Neural crest cell (in vitro differentiated cells): Measurements from ENCODE around the gene TTC34. TPM values are rescaled to one million over a fixed set of nuclear protein-coding genes. Genes with fewer than 3 reads are reported as not detected.

Experiments used
- DNase-seq: peaks from one replicate; pipeline ENCODE4 v3.0.0; 2021; ENCODE audit warnings: low read depth, mixed read lengths, low spot score
- H3K27ac Mint-ChIP-seq: one replicate; pipeline ENCODE4 v1.8.0; 2021; ENCODE audit warnings: mild to moderate bottlenecking, mixed read lengths; ENCODE audit not compliant: unreplicated experiment
- H3K27me3 Mint-ChIP-seq: 2 replicates; pipeline ENCODE4 v1.8.0; 2021; ENCODE audit warnings: low read depth, mild to moderate bottlenecking, mixed read lengths
- H3K36me3 Mint-ChIP-seq: 2 replicates; pipeline ENCODE4 v1.8.0; 2021; ENCODE audit warnings: low read depth, mild to moderate bottlenecking, mixed read lengths
- H3K4me1 Mint-ChIP-seq: 2 replicates; pipeline ENCODE4 v1.8.0; 2021; ENCODE audit warnings: mixed read lengths
- H3K4me3 Mint-ChIP-seq: one replicate; pipeline ENCODE4 v1.8.0; 2021; ENCODE audit warnings: mild to moderate bottlenecking, mixed read lengths
- H3K9me3 Mint-ChIP-seq: 2 replicates; pipeline ENCODE4 v1.8.0; 2021; ENCODE audit warnings: mixed read lengths
- CTCF ChIP-seq: fragments of 200-600 bp; sonication (generic); conservative IDR thresholded peaks from 2 replicates; pipeline ENCODE4 v1.5.0; 2021; ENCODE audit warnings: antibody characterized with exemption, mild to moderate bottlenecking
- total RNA-seq: library from RNA; stranded (reverse); gene quantifications from 2 replicates; pipeline ENCODE4 v1.2.1, GENCODE V29; 2021

TTC34 gene
- total RNA-seq, 1 donor from 2014 or later = 2.7 TPM

- Mint-ChIP-seq H3K27me3 (no peaks in the 10 kb centered on the region), H3K36me3 (no peaks in the 10 kb centered on the region), H3K9me3 (peaks cover 2% of the 10 kb centered on the region)
Measured at GRCh38 chr1:2810281-2810680, 8.8 kb upstream of the TTC34 start.

GRCh38 chr1:2809656-2810055 is 8.2 kb upstream of the TTC34 start:
- no peaks in the 10 kb centered on the region for H3K36me3 Mint-ChIP-seq
- no peak for DNase-seq
- H3K9me3 Mint-ChIP-seq = peaks cover 2% of the 10 kb centered on the region
- no peak for TF ChIP-seq CTCF
- no peak overlapping the region for H3K4me3 Mint-ChIP-seq
- H3K4me1 Mint-ChIP-seq = no peaks in the 10 kb centered on the region
- no peak overlapping the region for H3K27ac Mint-ChIP-seq
- H3K27me3 Mint-ChIP-seq = no peaks in the 10 kb centered on the region

More at GRCh38 chr1:2810281-2810680, 8.8 kb upstream of the TTC34 start:
- DNase-seq = no peak
- Mint-ChIP-seq H3K4me3 (no peak overlapping the region), H3K27ac (no peak overlapping the region), H3K4me1 (no peaks in the 10 kb centered on the region)
- no peak for TF ChIP-seq CTCF

DNA sequence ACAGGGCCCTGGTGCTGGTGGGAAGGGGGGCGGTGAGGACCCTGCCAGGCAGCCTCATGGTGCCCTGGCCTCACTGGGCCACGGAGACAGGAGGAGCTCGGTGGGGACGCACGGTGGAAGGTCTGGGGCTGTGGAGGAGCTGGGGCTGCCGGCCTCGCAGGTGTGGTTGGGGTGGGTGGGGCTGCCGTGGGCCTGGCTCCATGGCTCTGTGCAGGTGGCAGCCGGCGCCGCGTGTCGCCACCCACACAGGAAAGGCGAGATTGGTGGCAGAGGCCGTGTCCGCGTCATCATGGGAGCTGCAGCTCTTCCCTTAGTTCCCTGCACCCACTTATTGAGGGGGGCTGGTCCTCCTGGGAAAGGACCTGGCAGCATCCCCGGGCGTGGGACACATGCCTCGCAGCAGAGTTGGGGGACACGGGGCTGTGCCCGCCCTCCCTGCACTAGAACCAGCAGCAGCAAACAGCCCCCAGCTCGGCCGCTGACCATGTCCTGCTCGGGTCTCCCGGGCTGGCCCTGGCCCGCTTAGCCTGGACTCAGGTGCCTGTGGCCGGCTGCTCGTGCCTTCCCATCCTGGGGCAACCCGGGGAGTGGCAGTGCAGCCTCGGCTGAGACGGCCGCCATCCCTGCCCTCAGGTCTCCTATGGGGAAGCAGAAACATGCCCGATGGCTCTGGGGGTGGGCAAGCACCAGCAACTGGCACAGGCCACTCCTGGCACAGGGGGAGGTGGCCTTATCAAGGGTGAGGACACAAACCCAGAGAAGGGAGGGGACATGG is 7.5 kb upstream of the TTC34 start:
- H3K27me3 Mint-ChIP-seq = no peaks in the 10 kb centered on the region
- H3K27ac Mint-ChIP-seq = no peak overlapping the region
- no peaks in the 10 kb centered on the region for H3K4me1 Mint-ChIP-seq
- H3K36me3 Mint-ChIP-seq = no peaks in the 10 kb centered on the region
- no peak overlapping the region for H3K4me3 Mint-ChIP-seq
- TF ChIP-seq CTCF = no peak
- peaks cover 2% of the 10 kb centered on the region for H3K9me3 Mint-ChIP-seq
- no peak for DNase-seq

GRCh38 chr1:2808386-2808705 is 6.9 kb upstream of the TTC34 start:
- Mint-ChIP-seq H3K27ac (no peak overlapping the region), H3K36me3 (no peaks in the 10 kb centered on the region), H3K4me1 (no peaks in the 10 kb centered on the region), H3K9me3 (peaks cover 2% of the 10 kb centered on the region), H3K27me3 (no peaks in the 10 kb centered on the region), H3K4me3 (no peak overlapping the region)
- no peak for DNase-seq
- TF ChIP-seq CTCF = no peak

- peaks cover 2% of the 10 kb centered on the region for H3K9me3 Mint-ChIP-seq
- no peak for DNase-seq
- H3K27ac Mint-ChIP-seq = no peak overlapping the region
- H3K4me3 Mint-ChIP-seq = no peak overlapping the region
- TF ChIP-seq CTCF = no peak
- no peaks in the 10 kb centered on the region for H3K4me1 Mint-ChIP-seq
- H3K36me3 Mint-ChIP-seq = no peaks in the 10 kb centered on the region
- no peaks in the 10 kb centered on the region for H3K27me3 Mint-ChIP-seq
Measured at GRCh38 chr1:2807678-2808385, 6.3 kb upstream of the TTC34 start.
